ENCODE data around the gene LHX3.

LHX3 gene

GRCh38 chr9:136182420-136182787, 22.5 kb downstream of the LHX3 start:
- no peak overlapping the region for H3K4me3 ChIP-seq (ENCODE audit: control insufficient read depth, low read depth, low read length)
- no peak for TF ChIP-seq CTCF (IDR thresholded peaks at IDR 0.05; ENCODE audit: control insufficient read depth, insufficient read depth, low read depth, low read length, missing control alignments)
- DNase-seq (ENCODE audit: low read depth), result no peak

GRCh38 chr9:136181784-136182419, 23.0 kb downstream of the LHX3 start:
- H3K4me3 ChIP-seq (ENCODE audit: control insufficient read depth, low read depth, low read length), result no peak overlapping the region
- DNase-seq (ENCODE audit: low read depth), result no peak
- no peak for TF ChIP-seq CTCF (IDR thresholded peaks at IDR 0.05; ENCODE audit: control insufficient read depth, insufficient read depth, low read depth, low read length, missing control alignments)

- no peak overlapping the region for H3K4me3 ChIP-seq (ENCODE audit: control insufficient read depth, low read depth, low read length)
- no peak for TF ChIP-seq CTCF (IDR thresholded peaks at IDR 0.05; ENCODE audit: control insufficient read depth, insufficient read depth, low read depth, low read length, missing control alignments)
- no peak for DNase-seq (ENCODE audit: low read depth)
Observed at GRCh38 chr9:136180586-136180985, 24.3 kb downstream of the LHX3 start.

- no peak overlapping the region for H3K4me3 ChIP-seq (ENCODE audit: control insufficient read depth, low read depth, low read length)
- DNase-seq (ENCODE audit: low read depth), result no peak
- no peak for TF ChIP-seq CTCF (IDR thresholded peaks at IDR 0.05; ENCODE audit: control insufficient read depth, insufficient read depth, low read depth, low read length, missing control alignments)
Observed at GRCh38 chr9:136179761-136180160, 25.2 kb downstream of the LHX3 start.

GRCh38 chr9:136179101-136179616, 25.8 kb downstream of the LHX3 start:
- no peak overlapping the region for H3K4me3 ChIP-seq (ENCODE audit: control insufficient read depth, low read depth, low read length)
- TF ChIP-seq CTCF (IDR thresholded peaks at IDR 0.05; ENCODE audit: control insufficient read depth, insufficient read depth, low read depth, low read length, missing control alignments), result no peak
- no peak for DNase-seq (ENCODE audit: low read depth)

GRCh38 chr9:136178773-136179075, 26.2 kb downstream of the LHX3 start:
- no peak for DNase-seq (ENCODE audit: low read depth)
- TF ChIP-seq CTCF (IDR thresholded peaks at IDR 0.05; ENCODE audit: control insufficient read depth, insufficient read depth, low read depth, low read length, missing control alignments), result no peak
- no peak overlapping the region for H3K4me3 ChIP-seq (ENCODE audit: control insufficient read depth, low read depth, low read length)

Data from AG09309 (cell line).